Measurements from ENCODE around the gene FTO. TPM values are rescaled to one million over a fixed set of nuclear protein-coding genes. Genes with fewer than 3 reads are reported as not detected.

The FTO gene
- total and polyA plus RNA-seq, 2 experiments from 2014 or later: 46.8 to 77.7 TPM

GRCh38 chr16:53821487-53821886 is 117.5 kb downstream of the FTO start:
- Histone ChIP-seq H2AFZ (no peak overlapping the region), H3K9me3 (ENCODE audit: low read depth) (no peaks in the 10 kb centered on the region), H3K9me2 (replicated peaks; ENCODE audit: insufficient read depth) (no peaks in the 10 kb centered on the region), H3K27ac (no peak overlapping the region), H3K36me3 (replicated peaks; ENCODE audit: insufficient read depth, low read depth) (no peaks in the 10 kb centered on the region), H3K27me3 (no peaks in the 10 kb centered on the region), H3K79me2 (peaks cover 5% of the 10 kb centered on the region), H3K4me3 (no peak overlapping the region), H4K20me1 (ENCODE audit: insufficient read depth, poor library complexity, severe bottlenecking) (no peaks in the 10 kb centered on the region), H3K4me1 (ENCODE audit: insufficient read depth) (no peaks in the 10 kb centered on the region), H3K4me2 (no peak overlapping the region)
- DNase-seq (ENCODE audit: low spot score): no peak
- WGBS (ENCODE audit: low lambda C conversion rate, missing lambda C conversion rate): 92% methylated on average over 1 of the region's 1 CpG
- TF ChIP-seq EZH2phosphoT487 (IDR thresholded peaks at IDR 0.05; ENCODE audit: low read depth, severe bottlenecking, unreplicated experiment) (no peak), CTCF (IDR thresholded peaks at IDR 0.05; ENCODE audit: poor library complexity) (no peak), EZH2 (IDR thresholded peaks at IDR 0.05; ENCODE audit: borderline replicate concordance) (no peak)

GRCh38 chr16:53821957-53822625 is 118.1 kb downstream of the FTO start:
- DNase-seq (ENCODE audit: low spot score): no peak
- TF ChIP-seq CTCF (IDR thresholded peaks at IDR 0.05; ENCODE audit: poor library complexity) (no peak), EZH2 (IDR thresholded peaks at IDR 0.05; ENCODE audit: borderline replicate concordance) (no peak), EZH2phosphoT487 (IDR thresholded peaks at IDR 0.05; ENCODE audit: low read depth, severe bottlenecking, unreplicated experiment) (no peak)
- 68% methylated on average over 4 of the region's 4 CpGs for WGBS (ENCODE audit: low lambda C conversion rate, missing lambda C conversion rate)
- H3K79me2 ChIP-seq: peaks cover 5% of the 10 kb centered on the region
- H3K36me3 ChIP-seq (replicated peaks; ENCODE audit: insufficient read depth, low read depth): no peaks in the 10 kb centered on the region
- no peaks in the 10 kb centered on the region for H3K9me3 ChIP-seq (ENCODE audit: low read depth)
- no peaks in the 10 kb centered on the region for H3K27me3 ChIP-seq
- H3K4me3 ChIP-seq: no peak overlapping the region
- H2AFZ ChIP-seq: no peak overlapping the region
- H3K27ac ChIP-seq: no peak overlapping the region
- no peak overlapping the region for H3K4me2 ChIP-seq
- no peaks in the 10 kb centered on the region for H3K9me2 ChIP-seq (replicated peaks; ENCODE audit: insufficient read depth)
- no peaks in the 10 kb centered on the region for H4K20me1 ChIP-seq (ENCODE audit: insufficient read depth, poor library complexity, severe bottlenecking)
- no peaks in the 10 kb centered on the region for H3K4me1 ChIP-seq (ENCODE audit: insufficient read depth)

- DNase-seq (ENCODE audit: low spot score): no peak
- TF ChIP-seq EZH2 (IDR thresholded peaks at IDR 0.05; ENCODE audit: borderline replicate concordance) (no peak), EZH2phosphoT487 (IDR thresholded peaks at IDR 0.05; ENCODE audit: low read depth, severe bottlenecking, unreplicated experiment) (no peak), CTCF (IDR thresholded peaks at IDR 0.05; ENCODE audit: poor library complexity) (no peak)
- no peaks in the 10 kb centered on the region for H3K36me3 ChIP-seq (replicated peaks; ENCODE audit: insufficient read depth, low read depth)
- no peaks in the 10 kb centered on the region for H3K9me3 ChIP-seq (ENCODE audit: low read depth)
- WGBS (ENCODE audit: low lambda C conversion rate, missing lambda C conversion rate): 95% methylated on average over 7 of the region's 7 CpGs
- H3K27ac ChIP-seq: no peak overlapping the region
- H2AFZ ChIP-seq: no peak overlapping the region
- H4K20me1 ChIP-seq (ENCODE audit: insufficient read depth, poor library complexity, severe bottlenecking): no peaks in the 10 kb centered on the region
- H3K79me2 ChIP-seq: peaks cover 5% of the 10 kb centered on the region
- no peak overlapping the region for H3K4me2 ChIP-seq
- no peak overlapping the region for H3K4me3 ChIP-seq
- no peaks in the 10 kb centered on the region for H3K9me2 ChIP-seq (replicated peaks; ENCODE audit: insufficient read depth)
- H3K4me1 ChIP-seq (ENCODE audit: insufficient read depth): no peaks in the 10 kb centered on the region
- H3K27me3 ChIP-seq: no peaks in the 10 kb centered on the region
Observed at GRCh38 chr16:53822936-53823529, 119.1 kb downstream of the FTO start.

Data from hepatocyte (in vitro differentiated cells).